ENCODE data around the gene CES4A.
"Not testable (repeated sequence)": the region's sequence is repeated elsewhere in the genome, so short reads cannot be mapped to it uniquely, and the experiment has no call there.

CES4A gene

DNA sequence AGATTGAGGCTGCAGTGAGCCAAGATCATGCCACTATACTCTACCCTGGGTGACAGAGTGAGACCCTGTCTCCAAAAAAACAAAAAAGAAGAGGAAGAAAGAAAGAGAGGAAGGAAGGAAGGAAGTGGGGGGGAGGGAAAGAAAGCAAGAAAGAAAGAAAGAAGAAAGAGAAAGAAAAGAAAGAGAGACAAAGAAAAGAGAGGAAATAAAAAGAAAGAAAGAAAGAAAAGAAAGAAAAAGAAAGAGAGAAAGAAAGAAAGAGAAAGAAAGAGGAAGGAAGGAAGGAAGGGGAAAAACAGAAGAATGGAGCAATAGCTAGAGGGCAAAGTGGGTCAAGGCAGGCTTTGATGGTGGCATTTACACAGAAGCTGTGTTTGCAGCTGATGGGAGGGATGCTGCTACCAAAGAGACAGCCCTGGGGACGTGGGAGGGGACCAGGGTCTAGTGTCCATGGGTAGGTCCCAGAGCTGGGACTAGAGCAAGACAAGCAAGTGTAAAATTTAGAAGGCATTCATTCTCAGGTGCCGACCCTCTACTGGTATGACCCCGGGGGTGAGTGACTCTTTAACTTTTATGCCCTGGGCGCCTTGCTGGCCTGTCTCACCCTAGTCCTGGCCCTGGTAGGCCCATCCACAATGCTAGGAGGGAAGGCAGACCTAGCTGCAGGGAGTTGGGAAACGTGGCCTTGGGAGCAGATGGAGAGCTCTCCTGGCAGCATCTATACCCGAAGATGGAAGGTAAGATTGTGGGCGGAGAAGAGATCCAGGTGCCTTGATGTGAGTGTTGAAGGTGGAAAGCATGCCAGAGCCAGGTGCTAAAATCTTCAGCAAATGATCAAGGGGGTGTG, 29.3 kb upstream of the CES4A start:
- no peak for DNase-seq

DNA sequence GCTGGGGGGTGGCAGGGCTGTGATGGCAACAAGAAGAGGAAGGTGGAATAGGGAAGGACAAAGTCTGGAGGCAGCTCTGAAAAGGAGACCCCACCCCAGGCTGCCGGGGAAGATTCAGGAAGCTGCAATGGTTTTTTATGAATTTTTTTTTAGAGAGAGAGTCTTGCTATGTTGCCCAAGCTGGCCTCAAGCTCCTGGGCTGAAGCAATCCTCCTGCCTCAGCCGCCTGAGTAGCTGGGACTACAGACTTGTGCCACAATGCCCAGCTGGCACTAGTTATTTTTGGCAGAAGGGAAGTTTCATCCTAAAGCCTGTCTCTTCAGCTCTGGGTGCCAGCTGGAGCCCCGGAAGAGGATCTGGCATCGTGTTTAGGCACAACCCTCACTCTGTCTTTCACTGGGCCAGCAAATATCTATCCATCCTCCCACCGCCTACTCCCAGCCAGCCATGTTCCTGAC, 28.7 kb upstream of the CES4A start:
- DNase-seq: no peak

DNA sequence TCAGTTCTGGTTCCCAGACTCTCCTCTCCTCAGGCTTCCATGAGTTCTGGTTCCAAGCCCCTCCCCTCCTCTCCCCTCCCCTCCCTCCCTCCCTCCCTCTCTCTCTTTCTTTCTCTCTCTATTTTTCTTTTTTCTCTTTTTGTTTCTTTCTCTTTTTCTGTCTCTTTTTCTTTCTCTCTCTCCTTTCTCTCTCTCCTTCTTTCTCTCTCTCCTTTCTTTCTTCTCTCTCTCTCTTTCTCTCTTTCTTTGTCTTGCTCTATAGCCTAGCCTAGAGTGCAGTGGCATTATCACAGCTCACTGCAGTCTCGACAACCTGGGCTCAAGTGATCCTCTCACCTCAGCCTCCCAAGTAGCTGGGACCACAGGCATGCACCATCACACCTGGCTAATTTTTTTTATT, 28.1 kb upstream of the CES4A start:
- no peak for DNase-seq

DNA sequence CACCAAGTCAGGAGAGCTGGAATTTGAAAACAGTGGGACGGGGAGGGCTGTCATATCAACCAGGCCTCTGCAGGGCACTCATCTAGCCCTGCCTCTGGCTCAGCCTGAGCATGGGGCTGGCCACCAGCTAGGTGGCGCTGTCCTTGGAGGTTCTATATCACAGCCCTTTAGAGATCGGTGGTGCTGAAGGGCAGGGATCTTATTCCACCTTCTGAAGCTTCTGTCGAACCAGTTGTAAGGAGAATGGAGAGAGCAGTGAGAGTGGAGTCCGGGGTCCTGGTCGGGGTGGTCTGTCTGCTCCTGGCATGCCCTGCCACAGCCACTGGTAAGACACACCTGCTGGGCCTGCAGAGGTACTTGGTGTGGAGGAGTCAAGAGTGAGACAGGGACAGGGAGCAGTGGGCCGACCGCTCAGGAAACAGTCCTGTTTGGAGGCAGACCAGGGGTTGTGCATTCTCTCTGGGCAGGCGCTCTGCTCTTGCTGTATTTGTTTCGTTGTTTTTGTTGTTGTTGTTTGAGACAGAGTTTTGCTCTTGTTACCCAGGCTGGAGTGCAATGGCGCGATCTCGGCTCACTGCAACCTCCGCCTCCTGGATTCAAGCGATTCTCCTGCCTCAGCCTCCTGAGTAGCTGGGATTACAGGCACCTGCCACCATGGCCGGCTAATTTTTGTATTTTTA, 27.2 kb upstream of the CES4A start, which contains the start of gene CES3:
Gene CES3 (plus strand): TSS at position 202 of the 680 bp plus-strand sequence. CDS start 42 bp downstream, at position 244.
- peak; percentile 71 for DNase-seq

DNA sequence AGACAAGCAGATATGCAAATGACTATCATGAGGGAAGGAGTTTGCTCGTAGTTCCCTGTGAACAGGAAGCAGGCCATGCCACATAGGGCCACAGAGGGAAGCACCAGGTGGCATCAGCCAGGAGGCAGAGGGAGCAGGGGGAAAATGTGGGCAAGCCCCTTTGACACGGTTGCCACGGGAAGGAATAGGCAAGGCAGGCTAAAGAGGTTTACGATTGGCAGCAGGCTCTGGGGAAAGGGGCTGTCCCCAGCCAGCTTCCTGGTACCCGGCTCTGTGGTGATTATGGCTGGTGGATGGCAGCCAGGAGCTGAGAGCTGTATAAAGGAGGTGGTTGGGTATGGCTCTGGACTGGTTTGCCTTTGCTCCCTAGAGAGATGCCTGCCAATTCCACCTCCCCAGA, 26.5 kb upstream of the CES4A start:
- DNase-seq: no peak

DNA sequence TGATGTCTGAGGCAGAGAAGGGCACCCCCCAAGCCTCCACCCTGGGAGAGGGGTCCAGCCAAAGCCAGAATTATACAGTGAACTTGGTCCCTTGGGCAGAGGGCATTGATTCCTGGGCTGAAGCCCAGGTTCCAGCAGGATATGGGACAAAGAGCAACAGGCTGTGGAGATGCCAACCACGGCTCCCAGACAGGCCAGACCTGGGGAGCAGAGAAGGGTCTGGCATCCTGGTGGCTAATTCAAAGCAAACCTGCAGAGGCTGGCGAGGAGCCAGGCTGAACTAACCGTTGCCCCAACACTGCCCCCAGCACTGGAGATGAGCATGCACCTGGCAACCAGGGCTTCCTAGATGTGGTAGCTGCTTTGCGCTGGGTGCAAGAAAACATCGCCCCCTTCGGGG, 24.3 kb upstream of the CES4A start:
- no peak for DNase-seq

DNA sequence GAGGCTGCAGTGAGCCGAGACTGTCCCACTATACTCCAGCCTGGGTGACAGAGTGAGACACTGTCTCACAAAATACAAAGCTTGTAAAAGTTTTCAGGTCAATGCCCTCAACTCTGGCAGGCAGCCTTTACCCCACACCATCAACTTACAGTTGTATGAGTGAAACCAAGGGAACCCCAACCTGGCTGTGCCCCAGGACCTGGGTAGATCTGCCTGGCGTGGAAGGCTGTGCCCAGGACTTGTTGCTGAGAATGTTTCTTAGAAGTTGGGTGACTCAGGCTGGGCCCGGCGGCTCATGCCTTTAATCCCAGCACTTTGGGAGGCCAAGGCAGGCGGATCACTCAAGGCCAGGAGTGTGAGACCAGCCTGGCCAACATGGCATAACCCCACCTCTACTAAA, 19.5 kb upstream of the CES4A start:
- DNase-seq: no peak

DNA sequence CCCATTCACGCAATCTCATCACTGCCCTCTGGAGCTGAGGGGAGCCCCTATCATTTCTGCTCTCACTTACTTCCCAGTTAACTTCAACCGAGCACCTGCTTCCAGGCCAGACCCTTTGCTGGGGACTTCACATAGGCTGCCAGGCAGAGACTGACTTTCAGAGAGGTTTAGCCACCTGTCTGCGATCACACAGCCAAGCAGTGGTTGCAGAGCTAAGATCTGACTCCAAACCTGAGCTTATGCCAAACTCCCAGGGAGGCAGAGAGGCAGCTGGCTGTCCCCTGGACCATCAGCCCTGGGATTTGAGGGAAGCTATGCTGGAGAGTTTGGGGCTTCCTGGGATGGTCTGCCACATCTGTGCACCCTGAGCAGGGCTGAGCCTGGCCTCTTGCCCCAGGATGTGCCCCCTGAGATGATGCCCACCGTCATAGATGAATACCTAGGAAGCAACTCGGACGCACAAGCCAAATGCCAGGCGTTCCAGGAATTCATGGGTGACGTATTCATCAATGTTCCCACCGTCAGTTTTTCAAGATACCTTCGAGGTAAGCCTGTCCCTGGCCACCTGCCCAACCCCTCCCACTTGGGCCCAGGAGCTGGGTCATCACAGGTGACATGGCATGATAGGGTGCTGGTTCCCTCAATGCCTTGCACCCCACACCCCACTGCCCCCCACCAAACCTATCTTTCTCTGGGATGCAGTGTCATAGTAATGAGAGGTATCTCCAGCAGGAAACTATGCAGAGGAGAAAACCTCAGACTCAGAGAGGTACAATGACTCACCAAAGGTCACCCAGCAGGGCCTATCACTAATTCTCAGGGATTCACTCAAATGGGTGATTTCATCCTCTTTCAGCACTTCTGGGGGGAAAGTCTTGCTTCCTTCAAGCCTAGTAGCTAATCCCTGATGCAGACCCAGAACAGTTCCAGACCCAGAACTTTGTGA, 17.3 kb upstream of the CES4A start:
- no peak for DNase-seq

DNA sequence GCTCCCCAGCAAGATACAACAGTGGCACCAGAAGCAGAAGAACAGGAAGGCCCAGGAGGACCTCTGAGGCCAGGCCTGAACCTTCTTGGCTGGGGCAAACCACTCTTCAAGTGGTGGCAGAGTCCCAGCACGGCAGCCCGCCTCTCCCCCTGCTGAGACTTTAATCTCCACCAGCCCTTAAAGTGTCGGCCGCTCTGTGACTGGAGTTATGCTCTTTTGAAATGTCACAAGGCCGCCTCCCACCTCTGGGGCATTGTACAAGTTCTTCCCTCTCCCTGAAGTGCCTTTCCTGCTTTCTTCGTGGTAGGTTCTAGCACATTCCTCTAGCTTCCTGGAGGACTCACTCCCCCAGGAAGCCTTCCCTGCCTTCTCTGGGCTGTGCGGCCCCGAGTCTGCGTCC, 15.4 kb upstream of the CES4A start:
- DNase-seq: no peak

DNA sequence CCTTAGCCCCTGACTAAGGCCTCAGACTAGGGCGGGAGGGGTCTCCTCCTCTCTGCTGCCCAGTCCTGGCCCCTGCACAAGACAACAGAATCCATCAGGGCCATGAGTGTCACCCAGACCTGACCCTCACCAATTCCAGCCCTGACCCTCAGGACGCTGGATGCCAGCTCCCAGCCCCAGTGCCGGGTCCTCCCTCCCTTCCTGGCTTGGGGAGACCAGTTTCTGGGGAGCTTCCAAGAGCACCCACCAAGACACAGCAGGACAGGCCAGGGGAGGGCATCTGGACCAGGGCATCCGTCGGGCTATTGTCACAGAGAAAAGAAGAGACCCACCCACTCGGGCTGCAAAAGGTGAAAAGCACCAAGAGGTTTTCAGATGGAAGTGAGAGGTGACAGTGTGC, 14.7 kb upstream of the CES4A start:
- no peak for DNase-seq

DNA sequence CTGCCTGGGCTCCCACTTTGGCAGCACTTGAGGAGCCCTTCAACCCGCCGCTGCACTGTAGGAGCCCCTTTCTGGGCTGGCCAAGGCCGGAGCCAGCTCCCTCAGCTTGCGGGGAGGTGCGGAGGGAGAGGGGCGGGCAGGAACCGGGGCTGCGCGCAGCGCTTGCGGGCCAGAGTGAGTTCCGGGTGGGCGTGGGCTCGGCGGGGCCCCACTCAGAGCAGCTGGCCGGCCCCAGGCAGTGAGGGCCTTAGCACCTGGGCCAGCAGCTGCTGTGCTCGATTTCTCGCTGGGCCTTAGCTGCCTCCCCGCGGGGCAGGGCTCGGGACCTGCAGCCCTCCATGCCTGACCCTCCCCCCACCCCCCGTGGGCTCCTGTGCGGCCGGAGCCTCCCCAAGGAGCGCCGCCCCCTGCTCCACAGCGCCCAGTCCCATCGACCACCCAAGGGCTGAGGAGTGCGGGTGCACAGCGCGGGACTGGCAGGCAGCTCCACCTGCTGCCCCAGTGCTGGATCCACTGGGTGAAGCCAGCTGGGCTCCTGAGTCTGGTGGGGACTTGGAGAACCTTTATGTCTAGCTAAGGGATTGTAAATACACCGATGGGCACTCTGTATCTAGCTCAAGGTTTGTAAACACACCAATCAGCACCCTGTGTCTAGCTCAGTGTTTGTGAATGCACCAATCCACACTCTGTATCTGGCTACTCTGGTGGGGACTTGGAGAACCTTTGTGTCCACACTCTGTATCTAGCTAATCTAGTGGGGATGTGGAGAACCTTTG, 14.0 kb upstream of the CES4A start:
- not testable (repeated sequence) for DNase-seq

DNA sequence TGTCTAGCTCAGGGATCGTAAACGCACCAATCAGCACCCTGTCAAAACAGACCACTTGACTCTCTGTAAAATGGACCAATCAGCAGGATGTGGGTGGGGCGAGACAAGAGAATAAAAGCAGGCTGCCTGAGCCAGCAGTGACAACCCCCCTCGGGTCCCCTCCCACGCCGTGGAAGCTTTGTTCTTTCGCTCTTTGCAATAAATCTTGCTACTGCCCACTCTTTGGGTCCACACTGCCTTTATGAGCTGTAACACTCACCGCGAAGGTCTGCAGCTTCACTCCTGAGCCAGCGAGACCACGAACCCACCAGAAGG, 13.5 kb upstream of the CES4A start:
- DNase-seq: peak; percentile 61

DNA sequence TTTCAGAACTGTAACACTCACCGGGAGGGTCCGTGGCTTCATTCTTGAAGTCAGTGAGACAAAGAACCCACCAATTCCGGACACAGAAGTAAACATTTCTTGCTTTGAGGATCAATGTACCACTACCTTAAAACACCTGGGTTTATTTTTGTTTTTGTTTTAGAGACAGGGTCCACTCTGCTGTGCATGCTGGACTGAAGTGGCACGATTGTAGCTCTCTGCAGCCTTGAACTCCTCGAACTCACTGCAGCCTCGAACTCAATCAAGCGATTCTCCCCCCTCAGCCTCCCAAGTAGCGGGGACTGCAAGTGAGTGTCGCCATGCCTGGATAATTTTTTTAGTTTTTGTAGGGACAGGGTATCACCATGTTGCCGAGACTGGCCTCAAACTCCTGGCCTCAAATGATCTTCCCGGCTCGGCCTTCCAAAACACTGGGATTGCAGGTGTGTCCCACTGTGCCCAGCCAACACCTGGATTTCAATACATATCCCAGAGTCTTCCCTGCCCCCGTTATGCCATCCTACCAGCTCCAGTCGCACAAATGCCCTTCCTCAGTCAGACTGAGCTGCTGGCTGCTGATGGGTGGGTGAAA, 13.0 kb upstream of the CES4A start:
- DNase-seq: no peak

DNA sequence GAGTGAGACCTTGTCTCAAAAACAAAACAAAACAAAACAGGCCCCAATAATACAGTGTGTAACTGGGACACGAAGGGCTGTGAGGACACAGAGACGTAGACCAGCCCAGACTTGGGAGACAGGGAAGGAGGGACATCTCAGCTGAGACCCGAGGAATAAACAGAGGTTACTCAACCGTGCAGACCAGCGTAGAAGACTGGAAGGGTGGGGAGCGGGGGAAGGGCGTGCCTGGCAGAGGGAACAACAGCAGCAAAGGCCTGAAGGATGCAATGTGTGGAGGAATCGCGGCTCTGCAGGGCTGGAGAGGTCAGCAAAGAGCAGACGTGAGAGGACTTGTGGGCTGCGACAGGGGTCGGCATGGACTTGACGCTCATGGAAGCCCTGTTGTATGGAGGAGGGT, 11.6 kb upstream of the CES4A start:
- no peak for DNase-seq

DNA sequence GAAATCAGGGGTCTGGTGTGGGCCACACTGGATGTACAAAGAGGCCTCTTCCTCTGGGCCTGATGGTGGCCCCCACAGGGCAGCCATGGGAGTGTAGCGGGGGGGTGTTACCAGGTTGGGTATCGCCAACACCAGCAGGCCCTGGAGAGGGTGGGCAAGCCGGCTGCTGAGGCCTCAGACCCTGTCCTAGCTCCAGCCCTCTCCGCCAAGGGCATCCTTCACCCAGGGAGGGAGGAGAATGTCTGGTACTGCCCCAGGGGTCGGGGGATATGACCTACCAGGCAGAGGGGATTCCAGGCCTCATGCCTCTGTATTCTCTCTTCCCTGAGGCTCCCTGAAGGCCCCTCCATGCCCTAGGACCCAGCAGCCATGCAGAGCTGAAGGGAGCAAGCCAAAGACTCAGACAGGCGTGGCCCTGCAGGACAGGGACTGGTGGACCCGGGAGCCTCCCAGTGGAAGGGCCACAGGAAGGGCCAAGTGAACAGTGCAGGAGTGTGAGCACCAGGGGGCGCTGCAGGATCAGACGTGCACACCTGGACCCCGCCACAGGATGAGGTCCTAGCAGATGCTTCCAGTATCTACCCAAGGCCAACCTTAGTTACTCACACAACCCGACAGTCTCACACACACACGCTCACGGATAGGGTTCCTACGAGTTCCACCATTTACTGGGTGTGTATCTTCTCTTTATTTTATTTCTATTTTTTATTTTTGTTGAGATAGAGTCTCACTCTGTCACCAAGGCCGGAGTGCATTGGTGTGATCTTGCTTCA, 10.9 kb upstream of the CES4A start:
- DNase-seq: peak; percentile 90

DNA sequence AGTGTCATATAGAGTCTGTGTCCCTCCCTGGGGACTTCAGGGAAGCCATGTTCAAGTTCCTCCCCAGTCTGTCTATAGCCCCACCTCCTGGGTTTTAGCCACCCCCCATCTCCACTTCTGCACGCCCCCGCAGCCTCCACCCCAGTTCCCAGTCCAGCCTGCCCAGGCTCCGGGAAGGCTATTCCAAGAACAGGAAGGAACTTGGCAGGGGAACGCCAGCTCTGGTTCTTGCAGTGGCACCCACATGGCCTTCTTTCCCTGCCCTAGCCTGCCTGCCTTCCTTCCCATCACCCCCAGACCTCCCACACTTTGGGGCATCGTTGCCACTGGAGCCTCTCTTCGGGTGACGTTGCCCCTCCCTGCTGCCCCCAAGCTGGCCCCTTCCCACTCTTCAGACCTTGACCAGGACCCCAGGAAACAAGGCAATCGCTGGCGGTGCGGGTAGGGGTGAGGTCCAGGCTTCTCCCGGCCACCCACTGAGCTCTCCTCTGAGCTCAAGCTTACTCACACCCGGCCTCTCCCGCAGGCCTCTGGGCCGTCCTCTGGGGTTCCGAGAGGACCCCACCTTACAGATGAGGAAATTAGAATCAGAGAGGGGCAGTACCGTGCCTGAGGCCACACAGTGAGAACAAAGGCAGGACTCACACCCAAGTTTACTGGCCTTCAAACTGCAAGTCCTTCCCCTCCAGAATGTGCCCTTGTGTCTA, 9.2 kb upstream of the CES4A start:
- no peak for DNase-seq

DNA sequence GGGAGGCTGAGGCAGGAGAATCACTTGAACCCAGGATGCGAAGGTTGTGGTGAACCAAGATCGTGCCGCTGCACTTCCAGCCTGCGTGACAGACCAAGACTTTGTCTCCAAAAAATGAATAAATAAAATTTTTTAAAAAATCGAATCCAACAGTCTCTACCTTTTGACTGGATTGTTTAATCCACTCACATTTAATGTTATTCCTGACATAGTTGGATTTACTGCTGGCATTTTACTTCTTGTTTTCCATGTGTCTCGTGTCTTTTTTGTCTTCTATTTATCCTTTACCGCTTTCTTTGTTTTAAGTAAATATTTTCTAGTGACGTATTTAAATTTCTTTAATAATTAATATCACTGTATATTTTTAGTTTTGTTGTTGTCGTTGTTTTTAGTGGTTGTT, 5.4 kb upstream of the CES4A start:
- no peak for DNase-seq

DNA sequence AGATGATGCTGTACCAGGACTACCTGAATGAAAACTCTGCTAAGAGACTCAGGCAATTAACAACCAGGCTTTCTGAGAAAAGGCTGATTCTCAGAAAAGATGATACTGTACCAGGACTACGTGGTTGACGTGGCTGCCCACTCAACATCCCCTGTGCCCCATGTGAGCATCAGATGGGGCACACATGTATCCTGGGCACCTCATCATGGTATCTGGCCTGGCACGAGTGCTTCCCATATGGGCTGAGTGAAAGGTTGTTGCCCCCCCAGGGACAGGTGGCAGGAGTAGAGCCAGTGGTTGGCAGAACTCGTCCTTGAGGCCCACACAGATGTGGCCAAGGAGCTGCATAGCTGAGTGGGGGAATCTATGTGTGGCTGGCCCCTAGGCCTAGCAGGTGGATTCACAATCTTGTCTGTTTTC, 3.5 kb upstream of the CES4A start:
- DNase-seq: peak; percentile 79

DNA sequence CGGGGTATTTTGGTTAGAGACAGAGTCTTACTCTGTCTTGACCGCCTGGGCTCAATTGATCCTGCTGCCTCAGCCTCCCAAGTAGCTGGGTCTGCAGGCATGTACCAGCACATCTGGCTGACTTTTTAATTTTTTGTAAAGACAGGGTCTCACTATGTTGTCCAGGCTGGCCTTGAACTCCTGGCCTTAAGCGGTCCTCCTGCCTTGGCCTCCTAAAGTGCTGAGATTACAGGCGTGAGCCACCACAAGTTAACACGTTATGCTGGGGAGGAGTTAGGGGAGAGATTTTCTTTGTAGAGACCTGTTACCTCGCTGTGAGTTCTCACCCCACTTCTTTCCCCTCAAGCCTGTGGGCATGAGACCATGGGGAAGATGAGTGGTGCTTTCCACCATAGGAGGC, 1.8 kb upstream of the CES4A start:
- no peak for DNase-seq

DNA sequence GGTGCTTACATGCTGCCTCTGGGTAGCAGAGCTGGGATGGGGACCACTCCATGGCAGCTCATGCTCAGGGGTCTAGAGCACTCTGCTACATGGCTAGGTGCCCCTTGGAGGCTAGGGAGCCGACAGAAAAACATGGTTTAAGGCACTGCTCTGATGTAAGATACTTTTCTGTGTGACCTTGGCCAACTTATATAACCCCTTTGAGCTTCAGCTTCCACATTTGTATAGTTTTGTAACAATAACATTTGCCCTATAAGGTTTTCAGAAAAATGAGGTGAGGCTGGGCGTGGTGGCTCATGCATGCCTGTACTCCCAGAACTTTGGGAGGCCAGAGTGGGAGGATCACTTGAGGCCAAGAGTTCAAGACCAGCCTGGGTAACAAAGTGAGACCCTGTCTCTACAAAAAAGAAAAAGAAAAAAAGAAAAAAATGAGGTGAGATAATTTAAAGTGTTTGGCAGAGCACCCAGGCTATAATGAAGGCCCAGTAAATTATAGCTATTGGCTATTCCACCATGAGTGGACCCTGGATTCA, 3.2 kb downstream of the CES4A start:
- DNase-seq: no peak

All from activated naive CD4-positive, alpha-beta T cell treated with Interleukin-2 at 50 U/mL for 16 hours (primary cell).